Measurements from ENCODE around the gene MKNK2. TPM values are rescaled to one million over a fixed set of nuclear protein-coding genes. Genes with fewer than 3 reads are reported as not detected.

MKNK2 gene
- total RNA-seq, 1 experiment from 2014 or later: 96.8 TPM

GRCh38 chr19:2010135-2010668 is 40.8 kb downstream of the MKNK2 start:
- no peaks in the 10 kb centered on the region for H3K27me3 ChIP-seq (ENCODE audit: low read length)
- no peak overlapping the region for H3K4me2 ChIP-seq (ENCODE audit: low read length)
- DNase-seq (no peak), ATAC-seq (no peak)
- H3K36me3 ChIP-seq (ENCODE audit: low read depth, low read length): no peaks in the 10 kb centered on the region
- no peak overlapping the region for H2AFZ ChIP-seq (ENCODE audit: low read length)
- H3F3A ChIP-seq (ENCODE audit: low read length, unreplicated experiment): no peaks in the 10 kb centered on the region
- H3K4me3 ChIP-seq (ENCODE audit: low read length): no peak overlapping the region
- no peak overlapping the region for H3K27ac ChIP-seq (ENCODE audit: low read length)
- H3K79me2 ChIP-seq (ENCODE audit: low read length): peaks cover 39% of the 10 kb centered on the region
- no peaks in the 10 kb centered on the region for H4K20me1 ChIP-seq (ENCODE audit: low read length)
- no TSS peak for BruUV-seq (replicated peaks)
- no peaks in the 10 kb centered on the region for H3K9me2 ChIP-seq (replicated peaks; ENCODE audit: low read length)
- H3K9ac ChIP-seq (ENCODE audit: low read length): no peak overlapping the region
- ChIA-PET CTCF (no interaction called here), POLR2A (ENCODE audit: unreplicated experiment) (no interaction called here)
- intact Hi-C loops (cut with micrococcal nuclease): no loop called here
- H3K4me1 ChIP-seq (ENCODE audit: insufficient read depth, low read length): no peaks in the 10 kb centered on the region
- H3K9me3 ChIP-seq (ENCODE audit: low read length): no peaks in the 10 kb centered on the region
- TF ChIP-seq EZH2 (IDR thresholded peaks at IDR 0.05; ENCODE audit: low read length, unreplicated experiment): no peak
- no peak for TF ChIP-seq EZH2phosphoT487 (IDR thresholded peaks at IDR 0.05; ENCODE audit: borderline replicate concordance, low read length)
- no peak for TF ChIP-seq CTCF (conservative IDR thresholded peaks at IDR 0.05; ENCODE audit: low read depth, low read length)

GRCh38 chr19:2003874-2004273 is 47.2 kb downstream of the MKNK2 start:
- H4K20me1 ChIP-seq (ENCODE audit: low read length): no peaks in the 10 kb centered on the region

More at GRCh38 chr19:2003874-2004273, 47.2 kb downstream of the MKNK2 start:
- no peaks in the 10 kb centered on the region for H3K9me2 ChIP-seq (replicated peaks; ENCODE audit: low read length)
- H3K4me2 ChIP-seq (ENCODE audit: low read length): no peak overlapping the region
- DNase-seq: no peak
- no peaks in the 10 kb centered on the region for H3F3A ChIP-seq (ENCODE audit: low read length, unreplicated experiment)
- H2AFZ ChIP-seq (ENCODE audit: low read length): no peak overlapping the region
- POLR2A ChIA-PET (ENCODE audit: unreplicated experiment): no interaction called here
- no TSS peak for BruUV-seq (replicated peaks)
- H3K9ac ChIP-seq (ENCODE audit: low read length): no peak overlapping the region
- no peaks in the 10 kb centered on the region for H3K27me3 ChIP-seq (ENCODE audit: low read length)
- H3K27ac ChIP-seq (ENCODE audit: low read length): no peak overlapping the region
- no peaks in the 10 kb centered on the region for H3K4me1 ChIP-seq (ENCODE audit: insufficient read depth, low read length)
- H3K4me3 ChIP-seq (ENCODE audit: low read length): no peak overlapping the region
- TF ChIP-seq EZH2phosphoT487 (IDR thresholded peaks at IDR 0.05; ENCODE audit: borderline replicate concordance, low read length) (no peak), CTCF (conservative IDR thresholded peaks at IDR 0.05; ENCODE audit: low read depth, low read length) (no peak), EZH2 (IDR thresholded peaks at IDR 0.05; ENCODE audit: low read length, unreplicated experiment) (no peak)
- no peaks in the 10 kb centered on the region for H3K36me3 ChIP-seq (ENCODE audit: low read depth, low read length)
- no peak for ATAC-seq
- CTCF ChIA-PET: no interaction called here
- intact Hi-C loops (cut with micrococcal nuclease): no loop called here
- no peaks in the 10 kb centered on the region for H3K9me3 ChIP-seq (ENCODE audit: low read length)
- H3K79me2 ChIP-seq (ENCODE audit: low read length): 0 out of 2 replicates have a peak, but pooled peaks cover 5% of the 10 kb centered on the region
